A673 (cell line): ENCODE measurements around the gene CTXND1. TPM values are rescaled to one million over a fixed set of nuclear protein-coding genes. Genes with fewer than 3 reads are reported as not detected.

Source experiments
- BruUV-seq: library from RNA; stranded (reverse); fragments of 400-500 nt; replicated peaks from 2 replicates; lab custom pipeline; 2021; lab: Mats Ljungman, UMichigan
- CTCF ChIA-PET: fragments of 300-600 bp; sonication (Branson Sonifier 250); formaldehyde crosslinking; loops from one replicate; lab custom pipeline; 2022; ENCODE audit warnings: antibody characterized with exemption; lab: Charles Lee
- POLR2A ChIA-PET: fragments of 300-600 bp; sonication (Branson Sonifier 250); formaldehyde crosslinking; loops from one replicate; lab custom pipeline; 2022; ENCODE audit warnings: antibody characterized with exemption; ENCODE audit not compliant: low non-redundant PET; lab: Charles Lee
- DNase-seq: peaks from one replicate; pipeline ENCODE4 v3.0.0-alpha.2; 2015; ENCODE audit warnings: low spot score
- H3K27ac ChIP-seq: fragments of 200-600 bp; sonication (generic); 2 replicates; pipeline ENCODE4 v1.5.1; 2016; ENCODE audit warnings: mixed run types, low read depth, mild to moderate bottlenecking, mixed read lengths, antibody characterized with exemption, low read length; ENCODE audit not compliant: poor library complexity, severe bottlenecking
- H3K27me3 ChIP-seq: fragments of 200-600 bp; sonication (generic); replicated peaks from 2 replicates; pipeline ENCODE4 v1.6.1; 2017; ENCODE audit warnings: mixed run types, low read depth, mild to moderate bottlenecking, mixed read lengths, antibody characterized with exemption, low read length; ENCODE audit not compliant: insufficient read depth, poor library complexity
- H3K36me3 ChIP-seq: fragments of 200-600 bp; sonication (generic); 2 replicates; pipeline ENCODE4 v1.6.1; 2016; ENCODE audit warnings: mixed run types, mild to moderate bottlenecking, mixed read lengths, antibody characterized with exemption, low read length; ENCODE audit not compliant: insufficient read depth, poor library complexity, severe bottlenecking
- H3K4me1 ChIP-seq: fragments of 200-600 bp; sonication (generic); 2 replicates; pipeline ENCODE4 v1.6.1; 2017; ENCODE audit warnings: mixed run types, mild to moderate bottlenecking, mixed read lengths, antibody characterized with exemption, low read length; ENCODE audit not compliant: insufficient read depth, poor library complexity, severe bottlenecking
- H3K4me3 ChIP-seq: fragments of 200-600 bp; sonication (generic); 2 replicates; pipeline ENCODE4 v1.5.1; 2016; ENCODE audit warnings: low read depth, mixed run types, mild to moderate bottlenecking, mixed read lengths, low read length; ENCODE audit not compliant: poor library complexity, severe bottlenecking
- H3K9me3 ChIP-seq: fragments of 200-600 bp; sonication (generic); 2 replicates; pipeline ENCODE4 v1.6.1; 2016; ENCODE audit warnings: mixed run types, low read depth, mild to moderate bottlenecking, mixed read lengths, antibody characterized with exemption, low read length; ENCODE audit not compliant: poor library complexity, severe bottlenecking
- CTCF ChIP-seq: fragments of 300-800, 200-600 bp; sonication (generic); conservative IDR thresholded peaks from 2 replicates; pipeline ENCODE4 v1.5.1; 2017; ENCODE audit warnings: low read depth, mild to moderate bottlenecking, antibody characterized with exemption, low read length, moderate library complexity, mixed read lengths
- EZH2 ChIP-seq: fragments of 200-600 bp; sonication (generic); IDR thresholded peaks from 2 replicates; pipeline ENCODE4 v1.6.1; 2017; ENCODE audit warnings: borderline replicate concordance, low read depth, mild to moderate bottlenecking, mixed read lengths, antibody characterized with exemption, low read length; ENCODE audit not compliant: poor library complexity, severe bottlenecking
- intact Hi-C: fragments of 100-400 bp; cut with micrococcal nuclease; formaldehyde crosslinking; loops from one replicate; pipeline ENCODE4 v1.10.0; 2022; ENCODE audit not compliant: unreplicated experiment
- total RNA-seq: library from RNA; stranded (reverse); gene quantifications from 2 replicates; pipeline ENCODE4 v1.2.3, GENCODE V29; 2021

Gene CTXND1
- total RNA-seq, 1 experiment from 2014 or later = not detected

DNA sequence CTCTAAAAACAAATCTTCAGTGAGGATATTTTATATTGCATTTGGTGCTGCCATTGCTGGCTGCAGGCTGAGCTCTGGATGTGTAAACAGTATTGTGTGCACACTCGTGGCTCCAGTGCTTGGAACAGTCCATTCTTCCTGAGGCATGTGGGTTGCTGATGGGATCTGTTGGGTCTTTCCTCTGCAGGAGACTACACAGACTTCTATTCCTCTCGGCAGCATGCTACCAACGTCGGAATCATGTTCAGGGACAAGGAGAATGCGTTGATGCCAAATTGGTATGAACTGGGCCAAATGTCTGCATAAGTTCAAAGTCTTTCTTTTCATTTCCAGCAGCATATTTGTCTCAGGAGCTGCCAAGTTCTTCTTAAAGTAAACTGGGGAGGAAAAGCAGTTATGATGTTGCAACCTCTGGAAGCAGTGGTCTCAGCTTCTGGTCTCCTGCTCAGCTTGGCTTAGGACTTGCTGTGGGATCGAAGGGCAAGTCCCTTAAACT, 89.9 kb downstream of the CTXND1 start:
- Histone ChIP-seq H3K9me3 (no peaks in the 10 kb centered on the region), H3K27me3 (no peaks in the 10 kb centered on the region), H3K27ac (no peak overlapping the region), H3K36me3 (no peaks in the 10 kb centered on the region), H3K4me3 (no peak overlapping the region), H3K4me1 (no peaks in the 10 kb centered on the region)
- ChIA-PET POLR2A (no interaction called here), CTCF (no interaction called here)
- no TSS peak for BruUV-seq
- no peak for TF ChIP-seq CTCF
- no peak for TF ChIP-seq EZH2
- intact Hi-C loops = no loop called here
- no peak for DNase-seq

GRCh38 chr15:80161468-80162016, 90.5 kb downstream of the CTXND1 start:
- BruUV-seq = no TSS peak
- Histone ChIP-seq H3K27ac (no peak overlapping the region), H3K9me3 (no peaks in the 10 kb centered on the region), H3K27me3 (no peaks in the 10 kb centered on the region), H3K4me1 (no peaks in the 10 kb centered on the region), H3K4me3 (no peak overlapping the region), H3K36me3 (no peaks in the 10 kb centered on the region)
- POLR2A ChIA-PET = no interaction called here
- DNase-seq = no peak
- TF ChIP-seq EZH2 (no peak), CTCF (no peak)
- intact Hi-C loops = no loop called here
- CTCF ChIA-PET = no interaction called here

- Histone ChIP-seq H3K27ac (no peak overlapping the region), H3K4me1 (no peaks in the 10 kb centered on the region), H3K27me3 (no peaks in the 10 kb centered on the region), H3K9me3 (no peaks in the 10 kb centered on the region), H3K4me3 (no peak overlapping the region), H3K36me3 (no peaks in the 10 kb centered on the region)
- no TSS peak for BruUV-seq
- TF ChIP-seq EZH2 = no peak
- no peak for TF ChIP-seq CTCF
- POLR2A ChIA-PET = no interaction called here
- CTCF ChIA-PET = no interaction called here
- DNase-seq = no peak
- intact Hi-C loops = no loop called here
Observed at GRCh38 chr15:80160570-80161156, 91.3 kb downstream of the CTXND1 start.
